Measurements from ENCODE around the gene CARNS1. TPM values are rescaled to one million over a fixed set of nuclear protein-coding genes. Genes with fewer than 3 reads are reported as not detected.

Gene CARNS1
- polyA plus RNA-seq, 1 donor from 2014 or later: not detected

DNA sequence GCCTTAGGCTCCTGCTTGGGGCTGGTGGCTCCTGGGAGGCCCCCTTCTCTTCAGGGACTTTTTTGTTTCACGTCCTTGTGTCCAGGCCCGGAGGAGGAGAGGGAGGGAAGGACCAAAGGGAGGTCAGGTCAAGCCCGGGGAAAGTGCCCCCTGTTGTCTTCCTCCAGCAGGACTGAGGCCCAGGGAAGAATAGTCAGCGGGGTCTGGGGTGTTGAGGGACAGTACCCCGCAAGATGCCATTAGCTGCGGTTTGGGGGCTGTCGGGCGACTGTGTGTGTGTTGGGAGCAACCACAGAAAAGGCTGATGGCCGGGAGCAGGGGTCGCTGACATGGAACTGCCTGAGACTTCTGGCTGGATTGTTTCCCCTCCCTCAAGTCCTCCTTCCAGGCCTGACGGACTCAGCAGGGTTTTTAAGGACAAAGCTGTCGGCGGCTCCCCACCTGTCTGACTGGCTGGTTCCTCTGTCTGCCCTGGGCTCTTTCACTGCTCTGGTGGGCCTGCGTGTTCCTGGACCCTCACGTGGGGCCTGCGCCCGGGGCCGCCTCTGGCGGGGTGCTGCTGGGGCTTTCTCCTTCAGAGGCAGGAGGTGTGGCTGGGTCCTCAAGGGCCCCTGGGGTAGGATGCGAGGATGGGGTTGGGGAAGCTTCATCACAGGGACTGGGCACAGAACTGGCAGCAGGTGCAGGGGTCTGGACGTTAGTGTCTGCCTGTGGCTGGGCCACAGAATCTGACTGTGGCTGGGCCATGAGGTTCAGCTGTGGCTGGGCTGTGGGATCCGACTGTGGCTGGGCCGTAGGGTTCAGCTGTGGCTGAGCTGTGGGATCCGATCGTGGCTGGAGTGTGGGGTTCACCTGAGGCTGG lies 35.5 kb downstream of the CARNS1 start:
- TF ChIP-seq EZH2 (IDR thresholded peaks at IDR 0.05; ENCODE audit: borderline replicate concordance, insufficient read depth, low read length, poor library complexity, severe bottlenecking) (no peak), POLR2AphosphoS5 (IDR thresholded peaks at IDR 0.05) (no peak), EP300 (conservative IDR thresholded peaks at IDR 0.05; ENCODE audit: poor library complexity, severe bottlenecking) (no peak), TAF1 (IDR thresholded peaks at IDR 0.05; ENCODE audit: low read depth) (no peak), MXI1 (conservative IDR thresholded peaks at IDR 0.05; ENCODE audit: poor library complexity, severe bottlenecking) (no peak), RAD21 (conservative IDR thresholded peaks at IDR 0.05) (no peak)
- TF ChIP-seq, protein P1, sequence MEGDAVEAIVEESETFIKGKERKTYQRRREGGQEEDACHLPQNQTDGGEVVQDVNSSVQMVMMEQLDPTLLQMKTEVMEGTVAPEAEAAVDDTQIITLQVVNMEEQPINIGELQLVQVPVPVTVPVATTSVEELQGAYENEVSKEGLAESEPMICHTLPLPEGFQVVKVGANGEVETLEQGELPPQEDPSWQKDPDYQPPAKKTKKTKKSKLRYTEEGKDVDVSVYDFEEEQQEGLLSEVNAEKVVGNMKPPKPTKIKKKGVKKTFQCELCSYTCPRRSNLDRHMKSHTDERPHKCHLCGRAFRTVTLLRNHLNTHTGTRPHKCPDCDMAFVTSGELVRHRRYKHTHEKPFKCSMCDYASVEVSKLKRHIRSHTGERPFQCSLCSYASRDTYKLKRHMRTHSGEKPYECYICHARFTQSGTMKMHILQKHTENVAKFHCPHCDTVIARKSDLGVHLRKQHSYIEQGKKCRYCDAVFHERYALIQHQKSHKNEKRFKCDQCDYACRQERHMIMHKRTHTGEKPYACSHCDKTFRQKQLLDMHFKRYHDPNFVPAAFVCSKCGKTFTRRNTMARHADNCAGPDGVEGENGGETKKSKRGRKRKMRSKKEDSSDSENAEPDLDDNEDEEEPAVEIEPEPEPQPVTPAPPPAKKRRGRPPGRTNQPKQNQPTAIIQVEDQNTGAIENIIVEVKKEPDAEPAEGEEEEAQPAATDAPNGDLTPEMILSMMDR (IDR thresholded peaks at IDR 0.05; ENCODE audit: poor library complexity, severe bottlenecking): no peak
- TF ChIP-seq, protein P2, sequence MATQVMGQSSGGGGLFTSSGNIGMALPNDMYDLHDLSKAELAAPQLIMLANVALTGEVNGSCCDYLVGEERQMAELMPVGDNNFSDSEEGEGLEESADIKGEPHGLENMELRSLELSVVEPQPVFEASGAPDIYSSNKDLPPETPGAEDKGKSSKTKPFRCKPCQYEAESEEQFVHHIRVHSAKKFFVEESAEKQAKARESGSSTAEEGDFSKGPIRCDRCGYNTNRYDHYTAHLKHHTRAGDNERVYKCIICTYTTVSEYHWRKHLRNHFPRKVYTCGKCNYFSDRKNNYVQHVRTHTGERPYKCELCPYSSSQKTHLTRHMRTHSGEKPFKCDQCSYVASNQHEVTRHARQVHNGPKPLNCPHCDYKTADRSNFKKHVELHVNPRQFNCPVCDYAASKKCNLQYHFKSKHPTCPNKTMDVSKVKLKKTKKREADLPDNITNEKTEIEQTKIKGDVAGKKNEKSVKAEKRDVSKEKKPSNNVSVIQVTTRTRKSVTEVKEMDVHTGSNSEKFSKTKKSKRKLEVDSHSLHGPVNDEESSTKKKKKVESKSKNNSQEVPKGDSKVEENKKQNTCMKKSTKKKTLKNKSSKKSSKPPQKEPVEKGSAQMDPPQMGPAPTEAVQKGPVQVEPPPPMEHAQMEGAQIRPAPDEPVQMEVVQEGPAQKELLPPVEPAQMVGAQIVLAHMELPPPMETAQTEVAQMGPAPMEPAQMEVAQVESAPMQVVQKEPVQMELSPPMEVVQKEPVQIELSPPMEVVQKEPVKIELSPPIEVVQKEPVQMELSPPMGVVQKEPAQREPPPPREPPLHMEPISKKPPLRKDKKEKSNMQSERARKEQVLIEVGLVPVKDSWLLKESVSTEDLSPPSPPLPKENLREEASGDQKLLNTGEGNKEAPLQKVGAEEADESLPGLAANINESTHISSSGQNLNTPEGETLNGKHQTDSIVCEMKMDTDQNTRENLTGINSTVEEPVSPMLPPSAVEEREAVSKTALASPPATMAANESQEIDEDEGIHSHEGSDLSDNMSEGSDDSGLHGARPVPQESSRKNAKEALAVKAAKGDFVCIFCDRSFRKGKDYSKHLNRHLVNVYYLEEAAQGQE (IDR thresholded peaks at IDR 0.05; ENCODE audit: borderline replicate concordance): no peak

GRCh38 chr11:67451658-67451976 lies 36.1 kb downstream of the CARNS1 start:
- no peak overlapping the region for H3K27ac ChIP-seq (ENCODE audit: low read length)
- H3K9me2 ChIP-seq (ENCODE audit: insufficient read depth, low read length): no peaks in the 10 kb centered on the region
- H2AFZ ChIP-seq (ENCODE audit: low read depth, low read length): no peak overlapping the region

More for the DNA sequence above, 35.5 kb downstream of the CARNS1 start:
- Histone ChIP-seq H3K9ac (ENCODE audit: low read length) (no peak overlapping the region), H3K9me2 (ENCODE audit: insufficient read depth, low read length) (no peaks in the 10 kb centered on the region), H4K20me1 (ENCODE audit: insufficient read depth) (no peaks in the 10 kb centered on the region), H3K36me3 (ENCODE audit: insufficient read depth, low read length) (no peaks in the 10 kb centered on the region), H3K27ac (ENCODE audit: low read length) (no peak overlapping the region), H3F3A (ENCODE audit: insufficient read depth, low read length, poor library complexity, severe bottlenecking) (no peaks in the 10 kb centered on the region), H3K79me2 (replicated peaks; ENCODE audit: insufficient read depth, low read length) (no peaks in the 10 kb centered on the region), H2AFZ (ENCODE audit: low read depth, low read length) (no peak overlapping the region), H3K27me3 (ENCODE audit: insufficient read depth, low read depth, low read length) (no peaks in the 10 kb centered on the region), H3K4me3 (ENCODE audit: low read length) (no peak overlapping the region), H3K4me2 (ENCODE audit: low read length) (no peak overlapping the region), H3K9me3 (ENCODE audit: low read length) (no peaks in the 10 kb centered on the region)

More at GRCh38 chr11:67451658-67451976, 36.1 kb downstream of the CARNS1 start:
- Histone ChIP-seq H3K4me2 (ENCODE audit: low read length) (no peak overlapping the region), H3K36me3 (ENCODE audit: insufficient read depth, low read length) (no peaks in the 10 kb centered on the region), H3K9ac (ENCODE audit: low read length) (no peak overlapping the region), H3K9me3 (ENCODE audit: low read length) (no peaks in the 10 kb centered on the region), H3K79me2 (replicated peaks; ENCODE audit: insufficient read depth, low read length) (no peaks in the 10 kb centered on the region), H3F3A (ENCODE audit: insufficient read depth, low read length, poor library complexity, severe bottlenecking) (no peaks in the 10 kb centered on the region), H3K4me3 (ENCODE audit: low read length) (no peak overlapping the region), H3K27me3 (ENCODE audit: insufficient read depth, low read depth, low read length) (no peaks in the 10 kb centered on the region), H4K20me1 (ENCODE audit: insufficient read depth) (no peaks in the 10 kb centered on the region)
- TF ChIP-seq, protein P2 (IDR thresholded peaks at IDR 0.05; ENCODE audit: borderline replicate concordance): no peak
- no peak for TF ChIP-seq TAF1 (IDR thresholded peaks at IDR 0.05; ENCODE audit: low read depth)
- TF ChIP-seq RAD21 (conservative IDR thresholded peaks at IDR 0.05): no peak
- TF ChIP-seq, protein P1 (IDR thresholded peaks at IDR 0.05; ENCODE audit: poor library complexity, severe bottlenecking): no peak
- no peak for TF ChIP-seq POLR2AphosphoS5 (IDR thresholded peaks at IDR 0.05)
- no peak for TF ChIP-seq EP300 (conservative IDR thresholded peaks at IDR 0.05; ENCODE audit: poor library complexity, severe bottlenecking)
- TF ChIP-seq SMC3 (conservative IDR thresholded peaks at IDR 0.05; ENCODE audit: poor library complexity): no peak
- no peak for TF ChIP-seq EZH2 (IDR thresholded peaks at IDR 0.05; ENCODE audit: borderline replicate concordance, insufficient read depth, low read length, poor library complexity, severe bottlenecking)
- no peak for TF ChIP-seq MXI1 (conservative IDR thresholded peaks at IDR 0.05; ENCODE audit: poor library complexity, severe bottlenecking)

Data from neural cell (in vitro differentiated cells).